ENCODE measurements around the gene GPR137C.

GPR137C gene

DNA sequence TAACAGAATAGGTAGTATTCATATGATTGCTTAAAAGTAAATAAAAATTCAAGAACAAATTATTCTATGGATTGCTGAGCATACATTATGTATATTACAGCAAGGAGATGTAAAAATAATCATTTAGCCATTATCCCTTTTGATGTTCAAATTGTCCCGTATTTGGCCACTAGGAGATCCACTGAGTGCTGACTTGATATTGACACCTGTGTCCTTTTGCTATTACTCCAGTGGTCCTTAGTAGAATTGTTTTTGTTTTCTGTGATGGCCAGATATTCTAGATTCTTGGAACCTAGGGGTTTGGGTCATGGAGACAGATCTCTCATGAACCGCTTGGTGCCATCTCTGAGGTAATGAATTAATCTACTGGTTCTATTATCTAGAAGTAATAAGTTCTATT is 126.0 kb downstream of the GPR137C start:
- no peak overlapping the region for H3K27ac ChIP-seq
- TF ChIP-seq CTCF (conservative IDR thresholded peaks at IDR 0.05): peak; percentile 64

- TF ChIP-seq CTCF (conservative IDR thresholded peaks at IDR 0.05): no peak
- no peak overlapping the region for H3K27ac ChIP-seq
These were observed 131.4 kb downstream of the GPR137C start for GRCh38 chr14:52683985-52684520.

- no peak for TF ChIP-seq CTCF (conservative IDR thresholded peaks at IDR 0.05)
- no peak overlapping the region for H3K27ac ChIP-seq
These were observed 133.5 kb downstream of the GPR137C start for GRCh38 chr14:52686176-52686575.

Data from VCaP (cell line).